Neuronal stem cell (in vitro differentiated cells): ENCODE results near the gene FLT3LG.

Source experiments
- DNase-seq: peaks from one replicate; pipeline ENCODE4 v3.0.0-alpha.2; 2013; ENCODE audit warnings: low spot score
- H2AFZ ChIP-seq: one replicate; pipeline ENCODE4 v1.6.1; 2013; ENCODE audit warnings: mild to moderate bottlenecking, low read length, inconsistent platforms
- H2AK5ac ChIP-seq: 2 replicates; pipeline ENCODE4 v1.6.1; 2013; ENCODE audit warnings: low read depth, mild to moderate bottlenecking, inconsistent platforms, low read length, moderate library complexity, mixed read lengths
- H2BK120ac ChIP-seq: 2 replicates; pipeline ENCODE4 v1.6.1; 2013; ENCODE audit warnings: low read depth, mild to moderate bottlenecking, inconsistent platforms, low read length, moderate library complexity, mixed read lengths
- H2BK12ac ChIP-seq: one replicate; pipeline ENCODE4 v1.6.1; 2013; ENCODE audit warnings: low read length, inconsistent platforms
- H2BK15ac ChIP-seq: 2 replicates; pipeline ENCODE4 v1.6.1; 2013; ENCODE audit warnings: mild to moderate bottlenecking, low read length, inconsistent platforms, mixed read lengths
- H2BK5ac ChIP-seq: one replicate; pipeline ENCODE4 v1.6.1; 2013; ENCODE audit warnings: inconsistent platforms, mild to moderate bottlenecking, low read length, moderate library complexity
- H3K14ac ChIP-seq: one replicate; pipeline ENCODE4 v1.6.1; 2013; ENCODE audit warnings: low read length, inconsistent platforms
- H3K18ac ChIP-seq: 2 replicates; pipeline ENCODE4 v1.6.1; 2013; ENCODE audit warnings: low read length, inconsistent platforms
- H3K23ac ChIP-seq: 2 replicates; pipeline ENCODE4 v1.6.1; 2013; ENCODE audit warnings: low read depth, mild to moderate bottlenecking, mixed read lengths, low read length, inconsistent platforms; ENCODE audit not compliant: poor library complexity
- H3K27ac ChIP-seq: replicated peaks from 3 replicates; pipeline ENCODE4 v1.5.1; 2013; ENCODE audit warnings: low read length, inconsistent platforms
- H3K27me3 ChIP-seq, 3 experiments: 2 replicates each; pipeline ENCODE4 v1.6.1; 2013; ENCODE audit warnings: low read length in 3 of 3, mild to moderate bottlenecking in 2 of 3, inconsistent platforms in 1 of 3, low read depth in 1 of 3, mixed read lengths in 1 of 3, moderate library complexity in 1 of 3; ENCODE audit not compliant: control insufficient read depth in 3 of 3, insufficient read depth in 3 of 3
- H3K36me3 ChIP-seq, 2 donors: replicated peaks in 1 of 2; 2 replicates each; pipeline ENCODE4 v1.6.1; 2013; ENCODE audit warnings: low read length in 2 of 2; ENCODE audit not compliant: control insufficient read depth in 2 of 2, insufficient read depth in 2 of 2
- H3K4ac ChIP-seq: 2 replicates; pipeline ENCODE4 v1.6.1; 2013; ENCODE audit warnings: inconsistent platforms, mild to moderate bottlenecking, low read length, moderate library complexity
- H3K4me1 ChIP-seq, 2 donors: 1 replicate in 1 of 2; 2 replicates in 1 of 2; pipeline ENCODE4 v1.6.1; 2013; ENCODE audit warnings: low read length in 2 of 2, low read depth in 1 of 2; ENCODE audit not compliant: control insufficient read depth in 2 of 2, insufficient read depth in 1 of 2
- H3K4me2 ChIP-seq: one replicate; pipeline ENCODE4 v1.6.1; 2013; ENCODE audit warnings: mild to moderate bottlenecking, low read length, inconsistent platforms; ENCODE audit not compliant: insufficient read depth, poor library complexity, severe bottlenecking
- H3K4me3 ChIP-seq, 2 donors: 2 replicates each; pipeline ENCODE4 v1.5.1; 2013; ENCODE audit warnings: low read length in 2 of 2, mild to moderate bottlenecking in 2 of 2, inconsistent platforms in 1 of 2, moderate library complexity in 1 of 2
- H3K79me1 ChIP-seq: one replicate; pipeline ENCODE4 v1.6.1; 2013; ENCODE audit warnings: low read depth, mild to moderate bottlenecking, inconsistent platforms, low read length, moderate library complexity
- H3K9ac ChIP-seq: one replicate; pipeline ENCODE4 v1.6.1; 2013; ENCODE audit warnings: mild to moderate bottlenecking, low read depth, low read length, inconsistent platforms; ENCODE audit not compliant: poor library complexity
- H3K9me3 ChIP-seq, 2 donors: replicated peaks in 1 of 2; 2 replicates each; pipeline versions ENCODE3 to v1.6.1; 2013; ENCODE audit warnings: low read length in 2 of 2, mild to moderate bottlenecking in 2 of 2, inconsistent platforms in 1 of 2, low read depth in 1 of 2, mixed read lengths in 1 of 2, moderate library complexity in 1 of 2; ENCODE audit not compliant: control insufficient read depth in 2 of 2, insufficient read depth in 1 of 2
- H4K8ac ChIP-seq: one replicate; pipeline ENCODE4 v1.6.1; 2013; ENCODE audit warnings: low read depth, mild to moderate bottlenecking, inconsistent platforms, low read length, moderate library complexity
- H4K91ac ChIP-seq: one replicate; pipeline ENCODE4 v1.6.1; 2013; ENCODE audit warnings: low read length, low read depth, mild to moderate bottlenecking, inconsistent platforms; ENCODE audit not compliant: poor library complexity
- WGBS, 2 donors: extraction: QIAGEN DNeasy Blood & Tissue Kit; methylation state at CpG; one replicate each; pipeline ENCODE4 v1.1.7; 2013; ENCODE audit warnings: missing lambda C conversion rate in 2 of 2, mixed read lengths in 1 of 2; ENCODE audit not compliant: insufficient read length in 2 of 2, insufficient replicate concordance in 1 of 2; ENCODE audit errors: extremely low coverage in 2 of 2; 5-methylcytosine and 5-hydroxymethylcytosine counted together

Gene FLT3LG

GRCh38 chr19:49488046-49488862 lies 14.2 kb downstream of the FLT3LG start:
- H4K91ac ChIP-seq, result no peak overlapping the region
- peak overlapping the region; percentile 34 for H2AK5ac ChIP-seq
- no peak overlapping the region for H3K14ac ChIP-seq
- no peaks in the 10 kb centered on the region for H3K27me3 ChIP-seq
- no peak overlapping the region for H2BK5ac ChIP-seq
- peak overlapping the region; percentile 81 for H3K18ac ChIP-seq
- no peak overlapping the region for H2BK120ac ChIP-seq
- DNase-seq, result no peak
- H3K4me1 ChIP-seq, result peaks cover 7 to 8% of the 10 kb centered on the region in 2 donors
- no peak overlapping the region for H2BK12ac ChIP-seq
- no peak overlapping the region for H2BK15ac ChIP-seq
- no CpG with 5 or more reads among the region's 26 CpGs for WGBS, 2 donors
- H3K27ac ChIP-seq, result peak overlapping the region; percentile 40
- H3K36me3 ChIP-seq, result peaks cover 40 to 51% of the 10 kb centered on the region in 2 donors
- H3K4ac ChIP-seq, result no peak overlapping the region
- no peak overlapping the region for H2AFZ ChIP-seq
- H3K4me3 ChIP-seq, result peak overlapping the region; percentile 89 to 98
- H3K9ac ChIP-seq, result peak overlapping the region; percentile 91
- no peak overlapping the region for H3K23ac ChIP-seq
- H3K9me3 ChIP-seq, result no peaks in the 10 kb centered on the region
- no peak overlapping the region for H4K8ac ChIP-seq
- peak overlapping the region; percentile 79 for H3K4me2 ChIP-seq
- H3K79me1 ChIP-seq, result peaks cover 14% of the 10 kb centered on the region

- Histone ChIP-seq H2AFZ (no peak overlapping the region), H2BK120ac (no peak overlapping the region), H3K14ac (no peak overlapping the region), H2BK12ac (no peak overlapping the region), H3K27ac (peak overlapping the region; percentile 45), H3K4ac (no peak overlapping the region), H2AK5ac (no peak overlapping the region), H3K4me2 (peak overlapping the region; percentile 79), H3K4me1 (peaks cover 7 to 8% of the 10 kb centered on the region in 2 donors), H3K23ac (no peak overlapping the region), H3K27me3 (no peaks in the 10 kb centered on the region), H3K36me3 (peaks cover 40 to 53% of the 10 kb centered on the region in 2 donors), H4K8ac (no peak overlapping the region), H3K18ac (no peak overlapping the region), H3K4me3 (peak overlapping the region; percentile 89 to 98), H2BK5ac (no peak overlapping the region), H3K9me3 (no peaks in the 10 kb centered on the region), H2BK15ac (no peak overlapping the region), H4K91ac (no peak overlapping the region), H3K9ac (peak overlapping the region; percentile 70), H3K79me1 (peaks cover 14% of the 10 kb centered on the region)
- WGBS, 2 donors, result no CpG with 5 or more reads among the region's 15 CpGs
- DNase-seq, result no peak
Observed at GRCh38 chr19:49488863-49489537, 15.0 kb downstream of the FLT3LG start.

- Histone ChIP-seq H2AK5ac (no peak overlapping the region), H2BK12ac (no peak overlapping the region), H3K4me3 (peak overlapping the region; percentile 5 to 98), H3K14ac (no peak overlapping the region), H2BK5ac (no peak overlapping the region), H3K9ac (no peak overlapping the region), H4K91ac (no peak overlapping the region), H3K4me1 (peaks cover 7 to 8% of the 10 kb centered on the region in 2 donors), H3K23ac (no peak overlapping the region), H3K27ac (peak overlapping the region; percentile 37), H2AFZ (no peak overlapping the region), H3K9me3 (no peaks in the 10 kb centered on the region), H3K4ac (no peak overlapping the region), H3K18ac (no peak overlapping the region), H3K36me3 (peaks cover 40 to 53% of the 10 kb centered on the region in 2 donors), H3K27me3 (no peaks in the 10 kb centered on the region), H3K4me2 (peak overlapping the region; percentile 45), H2BK120ac (no peak overlapping the region), H4K8ac (no peak overlapping the region), H2BK15ac (no peak overlapping the region), H3K79me1 (peaks cover 14% of the 10 kb centered on the region)
- no peak for DNase-seq
- no CpG with 5 or more reads among the region's 15 CpGs for WGBS, 2 donors
Observed at GRCh38 chr19:49489601-49490167, 15.7 kb downstream of the FLT3LG start.
